ENCODE data around the gene GPR27.

The GPR27 gene

GRCh38 chr3:71753701-71754609 lies at the start of gene GPR27:
Gene GPR27, plus strand, starts transcription at chr3:71753855. Its CDS starts 195 bp downstream, at chr3:71754050.
- peak in 8 of 56 donors; percentile 7 to 53 (median 21) for DNase-seq

GRCh38 chr3:71704915-71705314 lies 48.7 kb upstream of the GPR27 start:
- no peak for DNase-seq

GRCh38 chr3:71705681-71706080 lies 48.0 kb upstream of the GPR27 start:
- DNase-seq: no peak

GRCh38 chr3:71707595-71707994 lies 46.1 kb upstream of the GPR27 start:
- DNase-seq: no peak

GRCh38 chr3:71708476-71709105 lies 45.1 kb upstream of the GPR27 start:
- peak in 27 of 56 donors; percentile 4 to 71 (median 31) for DNase-seq

- DNase-seq: no peak
Observed at GRCh38 chr3:71709908-71710511, 43.6 kb upstream of the GPR27 start.

- DNase-seq: no peak
Observed at GRCh38 chr3:71710906-71711494, 42.7 kb upstream of the GPR27 start.

- no peak for DNase-seq
Observed at GRCh38 chr3:71713041-71713440, 40.6 kb upstream of the GPR27 start.

- no peak for DNase-seq
Observed at GRCh38 chr3:71714595-71714994, 39.1 kb upstream of the GPR27 start.

GRCh38 chr3:71718072-71718471 lies 35.6 kb upstream of the GPR27 start:
- no peak for DNase-seq

GRCh38 chr3:71721002-71721401 lies 32.7 kb upstream of the GPR27 start:
- no peak for DNase-seq

- no peak for DNase-seq
Observed at GRCh38 chr3:71721651-71722157, 32.0 kb upstream of the GPR27 start.

GRCh38 chr3:71722693-71723092 lies 31.0 kb upstream of the GPR27 start:
- no peak for DNase-seq

GRCh38 chr3:71723452-71724170 lies 30.0 kb upstream of the GPR27 start:
- no peak for DNase-seq

- DNase-seq: no peak
Observed at GRCh38 chr3:71724171-71724453, 29.5 kb upstream of the GPR27 start.

- DNase-seq: peak in 14 of 56 donors; percentile 10 to 45 (median 17)
Observed at GRCh38 chr3:71724584-71725270, 28.9 kb upstream of the GPR27 start.

GRCh38 chr3:71725271-71725991 lies 28.2 kb upstream of the GPR27 start, which contains the start of gene EIF4E3:
Gene EIF4E3, minus strand, starts transcription at chr3:71725402. Its CDS starts 35 bp downstream, at chr3:71725367.
- DNase-seq: peak in 29 of 56 donors; percentile 6 to 69 (median 28)

- DNase-seq: no peak
Observed at GRCh38 chr3:71726146-71726545, 27.5 kb upstream of the GPR27 start.

GRCh38 chr3:71728632-71729342 lies 24.9 kb upstream of the GPR27 start:
- peak in 43 of 56 donors; percentile 13 to 87 (median 53) for DNase-seq
